HL-60 (cell line): ENCODE results near the gene SPATA24.

ENCODE experiments used
- DNase-seq, 2 experiments: peaks; one replicate each; pipeline ENCODE4 v3.0.0-alpha.2; 2010 to 2020; ENCODE audit warnings: low read depth in 1 of 2, low spot score in 1 of 2
- H3K27ac ChIP-seq: fragments of 250-450 bp; sonication (Bioruptor Pico); replicated peaks from 2 replicates; pipeline ENCODE4 v1.5.1; 2020; ENCODE audit warnings: mild to moderate bottlenecking, moderate library complexity
- H3K27me3 ChIP-seq: fragments of 250-450 bp; sonication (Bioruptor Pico); 2 replicates; pipeline ENCODE4 v1.5.1; 2021; ENCODE audit warnings: mild to moderate bottlenecking, moderate library complexity; ENCODE audit not compliant: insufficient read depth, poor library complexity, severe bottlenecking
- H3K4me3 ChIP-seq: replicated peaks from 2 replicates; pipeline ENCODE4 v1.5.1; 2011; ENCODE audit warnings: mild to moderate bottlenecking, control low read depth, low read length; ENCODE audit not compliant: insufficient read depth
- GABPA ChIP-seq: IDR thresholded peaks from 2 replicates; pipeline ENCODE4 v1.6.1; 2012; ENCODE audit warnings: low read depth
- POLR2AphosphoS5 ChIP-seq: IDR thresholded peaks from 2 replicates; pipeline ENCODE4 v1.6.1; 2012; ENCODE audit warnings: low read depth
- SPI1 ChIP-seq: IDR thresholded peaks from 2 replicates; pipeline ENCODE4 v1.6.1; 2012; ENCODE audit warnings: low read depth, mild to moderate bottlenecking, borderline replicate concordance
- TF ChIP-seq, protein P1 (sequence below): IDR thresholded peaks from one replicate; pipeline ENCODE4 v1.5.1; 2011; ENCODE audit warnings: low read length, control low read depth, inconsistent platforms; ENCODE audit not compliant: insufficient read depth
- TF ChIP-seq, protein P2 (sequence below): IDR thresholded peaks from 2 replicates; pipeline ENCODE4 v1.6.1; 2012; ENCODE audit warnings: low read depth; ENCODE audit not compliant: insufficient replicate concordance

Gene SPATA24

GRCh38 chr5:139418793-139419192 lies 14.9 kb upstream of the SPATA24 start:
- H3K27me3 ChIP-seq = no peaks in the 10 kb centered on the region
- no peak overlapping the region for H3K4me3 ChIP-seq
- no peak for DNase-seq
- no peak overlapping the region for H3K27ac ChIP-seq
- TF ChIP-seq, protein P1, sequence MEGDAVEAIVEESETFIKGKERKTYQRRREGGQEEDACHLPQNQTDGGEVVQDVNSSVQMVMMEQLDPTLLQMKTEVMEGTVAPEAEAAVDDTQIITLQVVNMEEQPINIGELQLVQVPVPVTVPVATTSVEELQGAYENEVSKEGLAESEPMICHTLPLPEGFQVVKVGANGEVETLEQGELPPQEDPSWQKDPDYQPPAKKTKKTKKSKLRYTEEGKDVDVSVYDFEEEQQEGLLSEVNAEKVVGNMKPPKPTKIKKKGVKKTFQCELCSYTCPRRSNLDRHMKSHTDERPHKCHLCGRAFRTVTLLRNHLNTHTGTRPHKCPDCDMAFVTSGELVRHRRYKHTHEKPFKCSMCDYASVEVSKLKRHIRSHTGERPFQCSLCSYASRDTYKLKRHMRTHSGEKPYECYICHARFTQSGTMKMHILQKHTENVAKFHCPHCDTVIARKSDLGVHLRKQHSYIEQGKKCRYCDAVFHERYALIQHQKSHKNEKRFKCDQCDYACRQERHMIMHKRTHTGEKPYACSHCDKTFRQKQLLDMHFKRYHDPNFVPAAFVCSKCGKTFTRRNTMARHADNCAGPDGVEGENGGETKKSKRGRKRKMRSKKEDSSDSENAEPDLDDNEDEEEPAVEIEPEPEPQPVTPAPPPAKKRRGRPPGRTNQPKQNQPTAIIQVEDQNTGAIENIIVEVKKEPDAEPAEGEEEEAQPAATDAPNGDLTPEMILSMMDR = no peak
- TF ChIP-seq, protein P2, sequence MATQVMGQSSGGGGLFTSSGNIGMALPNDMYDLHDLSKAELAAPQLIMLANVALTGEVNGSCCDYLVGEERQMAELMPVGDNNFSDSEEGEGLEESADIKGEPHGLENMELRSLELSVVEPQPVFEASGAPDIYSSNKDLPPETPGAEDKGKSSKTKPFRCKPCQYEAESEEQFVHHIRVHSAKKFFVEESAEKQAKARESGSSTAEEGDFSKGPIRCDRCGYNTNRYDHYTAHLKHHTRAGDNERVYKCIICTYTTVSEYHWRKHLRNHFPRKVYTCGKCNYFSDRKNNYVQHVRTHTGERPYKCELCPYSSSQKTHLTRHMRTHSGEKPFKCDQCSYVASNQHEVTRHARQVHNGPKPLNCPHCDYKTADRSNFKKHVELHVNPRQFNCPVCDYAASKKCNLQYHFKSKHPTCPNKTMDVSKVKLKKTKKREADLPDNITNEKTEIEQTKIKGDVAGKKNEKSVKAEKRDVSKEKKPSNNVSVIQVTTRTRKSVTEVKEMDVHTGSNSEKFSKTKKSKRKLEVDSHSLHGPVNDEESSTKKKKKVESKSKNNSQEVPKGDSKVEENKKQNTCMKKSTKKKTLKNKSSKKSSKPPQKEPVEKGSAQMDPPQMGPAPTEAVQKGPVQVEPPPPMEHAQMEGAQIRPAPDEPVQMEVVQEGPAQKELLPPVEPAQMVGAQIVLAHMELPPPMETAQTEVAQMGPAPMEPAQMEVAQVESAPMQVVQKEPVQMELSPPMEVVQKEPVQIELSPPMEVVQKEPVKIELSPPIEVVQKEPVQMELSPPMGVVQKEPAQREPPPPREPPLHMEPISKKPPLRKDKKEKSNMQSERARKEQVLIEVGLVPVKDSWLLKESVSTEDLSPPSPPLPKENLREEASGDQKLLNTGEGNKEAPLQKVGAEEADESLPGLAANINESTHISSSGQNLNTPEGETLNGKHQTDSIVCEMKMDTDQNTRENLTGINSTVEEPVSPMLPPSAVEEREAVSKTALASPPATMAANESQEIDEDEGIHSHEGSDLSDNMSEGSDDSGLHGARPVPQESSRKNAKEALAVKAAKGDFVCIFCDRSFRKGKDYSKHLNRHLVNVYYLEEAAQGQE = no peak
- TF ChIP-seq GABPA = no peak
- no peak for TF ChIP-seq POLR2AphosphoS5
- TF ChIP-seq SPI1 = no peak

DNA sequence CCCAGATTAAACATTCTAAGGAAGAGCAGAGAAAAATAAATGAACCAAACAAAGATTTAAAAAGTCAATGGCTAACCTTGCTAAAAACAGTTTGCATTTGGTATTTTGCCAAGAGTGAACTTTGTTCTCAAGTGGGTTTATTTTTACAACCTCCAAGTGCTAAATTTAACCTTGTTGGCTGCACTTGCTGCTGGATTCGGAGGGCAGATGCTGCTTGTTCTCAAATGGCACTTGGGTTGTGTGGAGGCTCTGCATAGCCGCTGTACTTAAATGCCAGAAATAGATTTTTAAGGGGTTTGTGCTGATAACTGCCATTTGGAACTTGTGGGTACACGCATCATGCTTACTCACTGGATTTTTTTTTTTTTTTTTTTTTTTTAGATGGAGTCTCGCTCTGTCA lies 13.3 kb upstream of the SPATA24 start:
- H3K27ac ChIP-seq = no peak overlapping the region

GRCh38 chr5:139416651-139417050 lies 12.8 kb upstream of the SPATA24 start:
- no peaks in the 10 kb centered on the region for H3K27me3 ChIP-seq
- TF ChIP-seq, protein P2 = no peak
- no peak for TF ChIP-seq POLR2AphosphoS5
- TF ChIP-seq, protein P1 = no peak
- no peak for TF ChIP-seq GABPA
- TF ChIP-seq SPI1 = no peak
- DNase-seq = no peak
- no peak overlapping the region for H3K4me3 ChIP-seq
- H3K27ac ChIP-seq = no peak overlapping the region

More for the DNA sequence above, 13.3 kb upstream of the SPATA24 start:
- H3K4me3 ChIP-seq = no peak overlapping the region
- DNase-seq = no peak
- no peaks in the 10 kb centered on the region for H3K27me3 ChIP-seq
- TF ChIP-seq GABPA (no peak), POLR2AphosphoS5 (no peak), SPI1 (no peak)
- TF ChIP-seq, protein P2 = no peak
- TF ChIP-seq, protein P1 = no peak
